ENCODE measurements around the gene LGR4. TPM values are rescaled to one million over a fixed set of nuclear protein-coding genes. Genes with fewer than 3 reads are reported as not detected.

Gene LGR4
- total and polyA plus RNA-seq, 2 of the 13 experiments (the other 11 are each of a cell fraction or from before 2014, with no cell fraction given) = 42.1 to 68.7 TPM

DNA sequence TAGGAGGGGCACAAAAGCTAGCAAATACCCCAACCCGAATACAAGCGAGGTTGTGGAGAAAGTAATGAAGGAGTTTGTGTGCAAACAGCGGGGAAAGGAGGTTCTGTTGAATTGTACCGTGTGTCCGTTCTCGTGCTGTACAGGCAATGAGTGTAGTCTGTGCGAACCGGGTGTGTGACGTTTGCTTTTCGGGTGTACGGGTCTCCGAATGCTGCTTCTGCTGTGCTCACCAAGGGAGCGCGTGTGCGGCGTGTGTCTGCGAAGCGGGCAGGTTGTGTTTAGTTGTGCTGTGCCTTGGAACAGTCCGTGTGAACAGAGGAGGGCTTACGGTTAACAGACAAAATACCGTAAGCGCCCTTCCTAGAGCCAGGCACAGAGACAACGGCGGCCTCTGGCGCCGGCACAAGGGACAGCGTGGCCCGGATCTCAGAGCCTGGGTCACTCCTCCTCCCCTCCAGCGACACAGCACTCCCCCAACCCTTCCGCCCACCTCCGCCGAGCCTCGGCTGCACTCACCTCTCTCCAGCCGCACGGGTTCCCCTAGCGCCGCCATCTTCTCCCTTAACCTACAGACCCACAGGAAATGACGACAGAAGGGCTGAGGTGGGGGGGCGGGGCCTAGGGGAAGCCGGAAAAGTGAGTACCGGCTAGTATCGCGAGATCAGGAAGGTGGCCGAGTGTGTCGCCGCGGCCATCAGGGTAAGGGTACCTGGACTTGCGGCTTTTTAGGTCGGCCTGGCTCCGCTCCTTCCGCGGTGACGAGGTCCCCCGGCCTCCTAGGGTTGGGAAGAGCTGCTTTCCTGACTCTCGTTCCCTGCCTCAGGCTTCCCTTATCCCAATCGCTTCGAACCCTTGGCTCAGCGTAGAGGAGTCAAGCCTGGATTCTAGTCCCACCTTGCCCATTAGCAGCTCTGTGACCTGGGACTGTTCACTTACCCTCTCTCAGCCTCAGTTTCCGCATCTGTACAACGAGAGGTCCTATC lies 33.9 kb upstream of the LGR4 start, which contains the start of gene LIN7C (continued):
- TF ChIP-seq, protein P1, sequence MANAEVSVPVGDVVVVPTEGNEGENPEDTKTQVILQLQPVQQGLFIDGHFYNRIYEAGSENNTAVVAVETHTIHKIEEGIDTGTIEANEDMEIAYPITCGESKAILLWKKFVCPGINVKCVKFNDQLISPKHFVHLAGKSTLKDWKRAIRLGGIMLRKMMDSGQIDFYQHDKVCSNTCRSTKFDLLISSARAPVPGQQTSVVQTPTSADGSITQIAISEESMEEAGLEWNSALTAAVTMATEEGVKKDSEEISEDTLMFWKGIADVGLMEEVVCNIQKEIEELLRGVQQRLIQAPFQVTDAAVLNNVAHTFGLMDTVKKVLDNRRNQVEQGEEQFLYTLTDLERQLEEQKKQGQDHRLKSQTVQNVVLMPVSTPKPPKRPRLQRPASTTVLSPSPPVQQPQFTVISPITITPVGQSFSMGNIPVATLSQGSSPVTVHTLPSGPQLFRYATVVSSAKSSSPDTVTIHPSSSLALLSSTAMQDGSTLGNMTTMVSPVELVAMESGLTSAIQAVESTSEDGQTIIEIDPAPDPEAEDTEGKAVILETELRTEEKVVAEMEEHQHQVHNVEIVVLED (CRISPR knock-in tag; IDR thresholded peaks at IDR 0.05; ENCODE audit: borderline replicate concordance) = no peak
- peak; percentile 68 for TF ChIP-seq SP2 (CRISPR knock-in tag; IDR thresholded peaks at IDR 0.05)
- TF ChIP-seq NFIC (IDR thresholded peaks at IDR 0.05; ENCODE audit: low read length) = no peak
- no peak for TF ChIP-seq ZNF572 (CRISPR knock-in tag; IDR thresholded peaks at IDR 0.05)
- TF ChIP-seq TP53 (CRISPR knock-in tag; conservative IDR thresholded peaks at IDR 0.05) = peak; percentile 21; the same call in 1 of the 2 replicates
- TF ChIP-seq, protein P2, sequence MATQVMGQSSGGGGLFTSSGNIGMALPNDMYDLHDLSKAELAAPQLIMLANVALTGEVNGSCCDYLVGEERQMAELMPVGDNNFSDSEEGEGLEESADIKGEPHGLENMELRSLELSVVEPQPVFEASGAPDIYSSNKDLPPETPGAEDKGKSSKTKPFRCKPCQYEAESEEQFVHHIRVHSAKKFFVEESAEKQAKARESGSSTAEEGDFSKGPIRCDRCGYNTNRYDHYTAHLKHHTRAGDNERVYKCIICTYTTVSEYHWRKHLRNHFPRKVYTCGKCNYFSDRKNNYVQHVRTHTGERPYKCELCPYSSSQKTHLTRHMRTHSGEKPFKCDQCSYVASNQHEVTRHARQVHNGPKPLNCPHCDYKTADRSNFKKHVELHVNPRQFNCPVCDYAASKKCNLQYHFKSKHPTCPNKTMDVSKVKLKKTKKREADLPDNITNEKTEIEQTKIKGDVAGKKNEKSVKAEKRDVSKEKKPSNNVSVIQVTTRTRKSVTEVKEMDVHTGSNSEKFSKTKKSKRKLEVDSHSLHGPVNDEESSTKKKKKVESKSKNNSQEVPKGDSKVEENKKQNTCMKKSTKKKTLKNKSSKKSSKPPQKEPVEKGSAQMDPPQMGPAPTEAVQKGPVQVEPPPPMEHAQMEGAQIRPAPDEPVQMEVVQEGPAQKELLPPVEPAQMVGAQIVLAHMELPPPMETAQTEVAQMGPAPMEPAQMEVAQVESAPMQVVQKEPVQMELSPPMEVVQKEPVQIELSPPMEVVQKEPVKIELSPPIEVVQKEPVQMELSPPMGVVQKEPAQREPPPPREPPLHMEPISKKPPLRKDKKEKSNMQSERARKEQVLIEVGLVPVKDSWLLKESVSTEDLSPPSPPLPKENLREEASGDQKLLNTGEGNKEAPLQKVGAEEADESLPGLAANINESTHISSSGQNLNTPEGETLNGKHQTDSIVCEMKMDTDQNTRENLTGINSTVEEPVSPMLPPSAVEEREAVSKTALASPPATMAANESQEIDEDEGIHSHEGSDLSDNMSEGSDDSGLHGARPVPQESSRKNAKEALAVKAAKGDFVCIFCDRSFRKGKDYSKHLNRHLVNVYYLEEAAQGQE (IDR thresholded peaks at IDR 0.05; ENCODE audit: borderline replicate concordance in 1 of 2, low read depth in 1 of 2, low read length in 2 of 2) = 0 out of 4 replicates have a peak, but pooled peaks of 1 of the 2 experiments have one; percentile 7
- TF ChIP-seq, protein P3, sequence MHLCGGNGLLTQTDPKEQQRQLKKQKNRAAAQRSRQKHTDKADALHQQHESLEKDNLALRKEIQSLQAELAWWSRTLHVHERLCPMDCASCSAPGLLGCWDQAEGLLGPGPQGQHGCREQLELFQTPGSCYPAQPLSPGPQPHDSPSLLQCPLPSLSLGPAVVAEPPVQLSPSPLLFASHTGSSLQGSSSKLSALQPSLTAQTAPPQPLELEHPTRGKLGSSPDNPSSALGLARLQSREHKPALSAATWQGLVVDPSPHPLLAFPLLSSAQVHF (CRISPR knock-in tag; IDR thresholded peaks at IDR 0.05) = no peak
- 0 out of 2 replicates have a peak, but pooled peaks have one; percentile 45 for TF ChIP-seq ZNF709 (CRISPR knock-in tag; IDR thresholded peaks at IDR 0.05)
- TF ChIP-seq ZNF800 (CRISPR knock-in tag; IDR thresholded peaks at IDR 0.05) = no peak
- TF ChIP-seq POLR2G (IDR thresholded peaks at IDR 0.05; ENCODE audit: low read depth, low read length) = peak; percentile 99
- no peak for TF ChIP-seq JUN (CRISPR knock-in tag; IDR thresholded peaks at IDR 0.05)
- no peak for TF ChIP-seq ATF3 (CRISPR knock-in tag; IDR thresholded peaks at IDR 0.05)
- TF ChIP-seq ZNF468 (CRISPR knock-in tag; IDR thresholded peaks at IDR 0.05) = no peak
- peak; percentile 52; the same call in 1 of the 2 replicates for TF ChIP-seq TOE1 (CRISPR knock-in tag; IDR thresholded peaks at IDR 0.05)
- TF ChIP-seq LCORL (IDR thresholded peaks at IDR 0.05) = no peak
- TF ChIP-seq LCORL (CRISPR knock-in tag; IDR thresholded peaks at IDR 0.05) = no peak
- TF ChIP-seq, protein P4, sequence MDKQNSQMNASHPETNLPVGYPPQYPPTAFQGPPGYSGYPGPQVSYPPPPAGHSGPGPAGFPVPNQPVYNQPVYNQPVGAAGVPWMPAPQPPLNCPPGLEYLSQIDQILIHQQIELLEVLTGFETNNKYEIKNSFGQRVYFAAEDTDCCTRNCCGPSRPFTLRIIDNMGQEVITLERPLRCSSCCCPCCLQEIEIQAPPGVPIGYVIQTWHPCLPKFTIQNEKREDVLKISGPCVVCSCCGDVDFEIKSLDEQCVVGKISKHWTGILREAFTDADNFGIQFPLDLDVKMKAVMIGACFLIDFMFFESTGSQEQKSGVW (CRISPR knock-in tag; IDR thresholded peaks at IDR 0.05; ENCODE audit: borderline replicate concordance) = no peak
- TF ChIP-seq ZNF570 (CRISPR knock-in tag; IDR thresholded peaks at IDR 0.05; ENCODE audit: borderline replicate concordance) = no peak
- peak; percentile 89 for TF ChIP-seq ZFY (CRISPR knock-in tag; IDR thresholded peaks at IDR 0.05)

Data from HepG2 (cell line).